Measurements from ENCODE around the gene FBXO34. TPM values are rescaled to one million over a fixed set of nuclear protein-coding genes. Genes with fewer than 3 reads are reported as not detected.
A peak's percentile ranks its signal among the peaks of the same experiment; 100 is the strongest.

The FBXO34 gene
- total and polyA plus RNA-seq, 10 of the 15 experiments (the other 5 are each of a cell fraction or from before 2014, with no cell fraction given): 5.6 to 22.8 (median 17.6) TPM

DNA sequence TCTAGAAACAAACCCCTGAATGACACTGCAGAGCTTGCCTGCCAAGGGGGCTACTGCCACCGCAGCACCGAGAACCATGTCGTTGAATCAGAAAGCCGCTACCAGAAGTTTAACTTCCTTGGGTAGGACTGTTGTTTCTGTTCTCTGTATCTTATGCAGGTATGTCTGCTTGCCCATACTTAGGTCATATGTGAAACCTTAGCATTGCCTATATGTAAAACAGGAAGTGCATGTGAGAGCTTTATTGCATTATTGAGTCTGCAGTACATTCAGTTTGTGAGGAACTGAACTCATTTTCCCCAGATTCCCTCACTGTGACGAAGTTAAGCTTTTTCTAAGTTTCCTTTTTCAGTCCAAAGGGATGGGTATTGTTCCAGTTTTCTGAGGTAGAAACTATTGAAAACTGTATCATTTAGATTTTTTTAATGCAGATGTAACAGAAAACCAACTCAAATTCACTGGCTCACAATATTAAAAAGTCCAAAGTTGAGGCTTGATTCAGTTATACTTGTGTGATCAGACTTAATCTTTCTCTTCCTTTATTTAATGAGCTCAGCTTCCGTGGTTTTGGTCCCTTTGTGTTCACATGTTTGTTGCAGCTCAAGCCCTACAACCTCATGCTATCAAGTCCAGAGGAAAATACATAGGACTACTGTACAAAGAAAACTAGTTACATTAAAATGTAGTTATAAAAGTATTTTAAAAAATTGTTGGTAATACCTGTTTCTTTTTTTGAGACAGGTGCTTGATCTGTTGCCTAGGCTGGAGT lies 6.9 kb downstream of the FBXO34 start:
- in situ Hi-C loops (cut with MboI) (no loop called here), intact Hi-C loops (cut with micrococcal nuclease; ENCODE audit: unreplicated experiment) (loop anchor here (10.0 kb wide), 1 partner anchor 173 kb away; no protein-coding TSS in a partner anchor)
- Histone ChIP-seq H3K9ac (ENCODE audit: control insufficient read depth, insufficient read depth, low read length) (peak overlapping the region; percentile 45), H3K79me2 (ENCODE audit: control insufficient read depth, insufficient read depth, low read length) (peaks cover 88% of the 10 kb centered on the region), H4K20me1 (ENCODE audit: control insufficient read depth, insufficient read depth) (no peaks in the 10 kb centered on the region), H3K27me3 (replicated peaks in 1 of 2; ENCODE audit: control insufficient read depth in 2 of 2, insufficient read depth in 2 of 2, low read length in 1 of 2) (no peaks in the 10 kb centered on the region), H3K9me3 (replicated peaks; ENCODE audit: control insufficient read depth, insufficient read depth, low read length) (no peaks in the 10 kb centered on the region), H3K27ac (ENCODE audit: control insufficient read depth, insufficient read depth) (peak overlapping the region; percentile 84), H2AFZ (ENCODE audit: control insufficient read depth, low read depth, low read length) (0 out of 2 replicates have a peak overlapping the region, but pooled peaks have one; percentile 7), H3K4me2 (ENCODE audit: control insufficient read depth, insufficient read depth) (peak overlapping the region; percentile 80), H3K36me3 (ENCODE audit: control insufficient read depth in 2 of 2, insufficient read depth in 2 of 2, low read length in 1 of 2) (no peaks in the 10 kb centered on the region), H3K4me3 (peak overlapping the region; percentile 38; the same call in 1 of the 2 replicates), H3K4me1 (ENCODE audit: control insufficient read depth, insufficient read depth, low read length) (peaks cover 46% of the 10 kb centered on the region)
- ChIA-PET SMC1A (ENCODE audit: uncharacterized antibody, unreplicated experiment) (interaction anchor here (0.7 to 2.6 kb wide), 13 partner anchors 9 to 219 kb away, joined by 3 to 10 read pairs (median 5); no protein-coding TSS in a partner anchor), CTCF (interaction anchor here (0.8 to 2.9 kb wide), 9 partner anchors 8 to 132 kb away, joined by 3 to 18 read pairs (median 6); no protein-coding TSS in a partner anchor), RAD21 (ENCODE audit: unreplicated experiment) (interaction anchor here (1.0 to 2.6 kb wide), 4 partner anchors 8 to 76 kb away, joined by 3 to 11 read pairs (median 4); no protein-coding TSS in a partner anchor), POLR2A (interaction anchor here (0.6 to 1.1 kb wide), 5 partner anchors 54 to 377 kb away, joined by 3 to 6 read pairs (median 3); no protein-coding TSS in a partner anchor)
- DNase-seq (ENCODE audit: low read depth, low spot score) (no peak), FAIRE-seq (peak; percentile 95), ATAC-seq (peak; percentile 84)
- BruUV-seq (replicated peaks): no TSS peak
- WGBS (ENCODE audit: insufficient coverage, insufficient replicate concordance, low lambda C conversion rate, missing lambda C conversion rate): 10% methylated on average over 6 of the region's 6 CpGs
- TF ChIP-seq BMI1 (IDR thresholded peaks at IDR 0.05; ENCODE audit: borderline replicate concordance) (no peak), NFYA (IDR thresholded peaks at IDR 0.05; ENCODE audit: borderline replicate concordance, low read depth, low read length) (no peak), BRCA1 (IDR thresholded peaks at IDR 0.05; ENCODE audit: low read depth, low read length) (no peak), MTA2 (IDR thresholded peaks at IDR 0.05; ENCODE audit: low read depth) (no peak), RAD51 (IDR thresholded peaks at IDR 0.05) (no peak), HDAC2 (IDR thresholded peaks at IDR 0.05) (no peak), TCF7 (IDR thresholded peaks at IDR 0.05; ENCODE audit: borderline replicate concordance) (no peak), RBBP5 (conservative IDR thresholded peaks at IDR 0.05) (no peak), NFXL1 (IDR thresholded peaks at IDR 0.05; ENCODE audit: borderline replicate concordance) (no peak), MEF2B (IDR thresholded peaks at IDR 0.05; ENCODE audit: partially characterized antibody, poor library complexity, severe bottlenecking) (no peak)
- TF ChIP-seq, protein P1, sequence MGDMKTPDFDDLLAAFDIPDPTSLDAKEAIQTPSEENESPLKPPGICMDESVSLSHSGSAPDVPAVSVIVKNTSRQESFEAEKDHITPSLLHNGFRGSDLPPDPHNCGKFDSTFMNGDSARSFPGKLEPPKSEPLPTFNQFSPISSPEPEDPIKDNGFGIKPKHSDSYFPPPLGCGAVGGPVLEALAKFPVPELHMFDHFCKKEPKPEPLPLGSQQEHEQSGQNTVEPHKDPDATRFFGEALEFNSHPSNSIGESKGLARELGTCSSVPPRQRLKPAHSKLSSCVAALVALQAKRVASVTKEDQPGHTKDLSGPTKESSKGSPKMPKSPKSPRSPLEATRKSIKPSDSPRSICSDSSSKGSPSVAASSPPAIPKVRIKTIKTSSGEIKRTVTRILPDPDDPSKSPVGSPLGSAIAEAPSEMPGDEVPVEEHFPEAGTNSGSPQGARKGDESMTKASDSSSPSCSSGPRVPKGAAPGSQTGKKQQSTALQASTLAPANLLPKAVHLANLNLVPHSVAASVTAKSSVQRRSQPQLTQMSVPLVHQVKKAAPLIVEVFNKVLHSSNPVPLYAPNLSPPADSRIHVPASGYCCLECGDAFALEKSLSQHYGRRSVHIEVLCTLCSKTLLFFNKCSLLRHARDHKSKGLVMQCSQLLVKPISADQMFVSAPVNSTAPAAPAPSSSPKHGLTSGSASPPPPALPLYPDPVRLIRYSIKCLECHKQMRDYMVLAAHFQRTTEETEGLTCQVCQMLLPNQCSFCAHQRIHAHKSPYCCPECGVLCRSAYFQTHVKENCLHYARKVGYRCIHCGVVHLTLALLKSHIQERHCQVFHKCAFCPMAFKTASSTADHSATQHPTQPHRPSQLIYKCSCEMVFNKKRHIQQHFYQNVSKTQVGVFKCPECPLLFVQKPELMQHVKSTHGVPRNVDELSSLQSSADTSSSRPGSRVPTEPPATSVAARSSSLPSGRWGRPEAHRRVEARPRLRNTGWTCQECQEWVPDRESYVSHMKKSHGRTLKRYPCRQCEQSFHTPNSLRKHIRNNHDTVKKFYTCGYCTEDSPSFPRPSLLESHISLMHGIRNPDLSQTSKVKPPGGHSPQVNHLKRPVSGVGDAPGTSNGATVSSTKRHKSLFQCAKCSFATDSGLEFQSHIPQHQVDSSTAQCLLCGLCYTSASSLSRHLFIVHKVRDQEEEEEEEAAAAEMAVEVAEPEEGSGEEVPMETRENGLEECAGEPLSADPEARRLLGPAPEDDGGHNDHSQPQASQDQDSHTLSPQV (IDR thresholded peaks at IDR 0.05): no peak
- TF ChIP-seq, protein P2, sequence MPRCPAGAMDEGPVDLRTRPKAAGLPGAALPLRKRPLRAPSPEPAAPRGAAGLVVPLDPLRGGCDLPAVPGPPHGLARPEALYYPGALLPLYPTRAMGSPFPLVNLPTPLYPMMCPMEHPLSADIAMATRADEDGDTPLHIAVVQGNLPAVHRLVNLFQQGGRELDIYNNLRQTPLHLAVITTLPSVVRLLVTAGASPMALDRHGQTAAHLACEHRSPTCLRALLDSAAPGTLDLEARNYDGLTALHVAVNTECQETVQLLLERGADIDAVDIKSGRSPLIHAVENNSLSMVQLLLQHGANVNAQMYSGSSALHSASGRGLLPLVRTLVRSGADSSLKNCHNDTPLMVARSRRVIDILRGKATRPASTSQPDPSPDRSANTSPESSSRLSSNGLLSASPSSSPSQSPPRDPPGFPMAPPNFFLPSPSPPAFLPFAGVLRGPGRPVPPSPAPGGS (IDR thresholded peaks at IDR 0.05; ENCODE audit: borderline replicate concordance, insufficient read depth, low read depth, low read length, poor library complexity, severe bottlenecking): no peak
- TF ChIP-seq, protein P3, sequence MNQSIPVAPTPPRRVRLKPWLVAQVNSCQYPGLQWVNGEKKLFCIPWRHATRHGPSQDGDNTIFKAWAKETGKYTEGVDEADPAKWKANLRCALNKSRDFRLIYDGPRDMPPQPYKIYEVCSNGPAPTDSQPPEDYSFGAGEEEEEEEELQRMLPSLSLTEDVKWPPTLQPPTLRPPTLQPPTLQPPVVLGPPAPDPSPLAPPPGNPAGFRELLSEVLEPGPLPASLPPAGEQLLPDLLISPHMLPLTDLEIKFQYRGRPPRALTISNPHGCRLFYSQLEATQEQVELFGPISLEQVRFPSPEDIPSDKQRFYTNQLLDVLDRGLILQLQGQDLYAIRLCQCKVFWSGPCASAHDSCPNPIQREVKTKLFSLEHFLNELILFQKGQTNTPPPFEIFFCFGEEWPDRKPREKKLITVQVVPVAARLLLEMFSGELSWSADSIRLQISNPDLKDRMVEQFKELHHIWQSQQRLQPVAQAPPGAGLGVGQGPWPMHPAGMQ (IDR thresholded peaks at IDR 0.05; ENCODE audit: borderline replicate concordance): no peak

Measured in GM12878 (cell line).